ENCODE measurements around the gene SH3GL3. TPM values are rescaled to one million over a fixed set of nuclear protein-coding genes. Genes with fewer than 3 reads are reported as not detected.

Gene SH3GL3
- total RNA-seq, 2 experiments from 2014 or later: not detected

DNA sequence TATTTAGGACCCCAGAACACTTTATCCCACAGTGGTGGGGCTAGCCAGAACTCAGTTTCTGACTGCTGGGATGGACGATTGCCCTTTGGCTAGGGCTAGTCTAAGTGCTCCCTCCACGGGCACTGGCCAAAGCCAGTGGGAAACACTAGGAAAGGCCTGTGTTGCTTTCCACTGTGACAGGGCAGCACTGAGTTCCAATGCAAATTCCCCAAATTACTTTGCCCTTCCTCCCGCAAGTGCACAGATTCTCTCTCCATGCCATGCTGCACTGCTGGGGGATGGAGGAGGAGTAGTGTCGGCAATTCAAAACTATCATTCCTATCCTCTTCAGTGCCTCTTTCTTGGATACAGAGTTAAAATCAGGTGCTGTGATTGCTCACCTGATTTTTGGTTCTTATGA lies 100.0 kb downstream of the SH3GL3 start:
- TF ChIP-seq EZH2phosphoT487 (IDR thresholded peaks at IDR 0.05; ENCODE audit: borderline replicate concordance, low read depth, low read length): no peak
- TF ChIP-seq, protein P1, sequence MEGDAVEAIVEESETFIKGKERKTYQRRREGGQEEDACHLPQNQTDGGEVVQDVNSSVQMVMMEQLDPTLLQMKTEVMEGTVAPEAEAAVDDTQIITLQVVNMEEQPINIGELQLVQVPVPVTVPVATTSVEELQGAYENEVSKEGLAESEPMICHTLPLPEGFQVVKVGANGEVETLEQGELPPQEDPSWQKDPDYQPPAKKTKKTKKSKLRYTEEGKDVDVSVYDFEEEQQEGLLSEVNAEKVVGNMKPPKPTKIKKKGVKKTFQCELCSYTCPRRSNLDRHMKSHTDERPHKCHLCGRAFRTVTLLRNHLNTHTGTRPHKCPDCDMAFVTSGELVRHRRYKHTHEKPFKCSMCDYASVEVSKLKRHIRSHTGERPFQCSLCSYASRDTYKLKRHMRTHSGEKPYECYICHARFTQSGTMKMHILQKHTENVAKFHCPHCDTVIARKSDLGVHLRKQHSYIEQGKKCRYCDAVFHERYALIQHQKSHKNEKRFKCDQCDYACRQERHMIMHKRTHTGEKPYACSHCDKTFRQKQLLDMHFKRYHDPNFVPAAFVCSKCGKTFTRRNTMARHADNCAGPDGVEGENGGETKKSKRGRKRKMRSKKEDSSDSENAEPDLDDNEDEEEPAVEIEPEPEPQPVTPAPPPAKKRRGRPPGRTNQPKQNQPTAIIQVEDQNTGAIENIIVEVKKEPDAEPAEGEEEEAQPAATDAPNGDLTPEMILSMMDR (conservative IDR thresholded peaks at IDR 0.05; ENCODE audit: low read length): no peak
- H4K20me1 ChIP-seq (ENCODE audit: insufficient read depth, low read length): no peaks in the 10 kb centered on the region
- no TSS peak for BruUV-seq (replicated peaks)
- ChIA-PET POLR2A (no interaction called here), CTCF (ENCODE audit: unreplicated experiment) (no interaction called here)
- H3K4me3 ChIP-seq (ENCODE audit: low read depth, low read length, poor library complexity, severe bottlenecking): no peak overlapping the region
- intact Hi-C loops (cut with micrococcal nuclease; ENCODE audit: unreplicated experiment): no loop called here
- H3K36me3 ChIP-seq (ENCODE audit: insufficient read depth, low read length): no peaks in the 10 kb centered on the region
- no peak overlapping the region for H3K27ac ChIP-seq (ENCODE audit: low read depth, low read length, poor library complexity, severe bottlenecking)
- no peaks in the 10 kb centered on the region for H3K9me3 ChIP-seq (ENCODE audit: low read length)
- H3K79me2 ChIP-seq (ENCODE audit: insufficient read depth, low read depth, low read length): no peaks in the 10 kb centered on the region
- no peaks in the 10 kb centered on the region for H3K4me1 ChIP-seq (ENCODE audit: insufficient read depth, low read length, poor library complexity, severe bottlenecking)
- H3K4me2 ChIP-seq (ENCODE audit: low read length): no peak overlapping the region
- no peak for DNase-seq (ENCODE audit: low spot score)
- H3K9me2 ChIP-seq (ENCODE audit: insufficient read depth, low read length): no peaks in the 10 kb centered on the region
- H2AFZ ChIP-seq (ENCODE audit: low read length): no peak overlapping the region

DNA sequence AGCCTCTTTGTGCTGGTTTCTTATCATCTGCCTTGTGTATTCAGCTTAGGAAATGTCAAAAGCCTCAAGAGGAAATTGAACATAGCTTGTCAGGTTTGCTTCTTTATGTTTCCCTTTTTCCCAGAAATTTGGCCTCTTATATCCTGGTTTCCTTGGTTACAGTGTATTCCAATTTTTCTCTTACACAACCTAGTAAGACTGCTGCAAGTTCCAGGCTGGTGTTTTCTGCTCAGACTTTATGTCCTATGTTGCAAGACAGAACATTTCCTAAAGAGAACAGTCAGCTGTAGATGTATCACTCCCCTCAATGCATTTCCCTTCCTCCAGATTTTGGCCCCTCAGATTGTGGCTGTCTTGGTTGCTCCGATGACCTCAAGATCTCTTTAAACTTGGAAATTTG lies 102.5 kb downstream of the SH3GL3 start:
- intact Hi-C loops (cut with micrococcal nuclease; ENCODE audit: unreplicated experiment): no loop called here

DNA sequence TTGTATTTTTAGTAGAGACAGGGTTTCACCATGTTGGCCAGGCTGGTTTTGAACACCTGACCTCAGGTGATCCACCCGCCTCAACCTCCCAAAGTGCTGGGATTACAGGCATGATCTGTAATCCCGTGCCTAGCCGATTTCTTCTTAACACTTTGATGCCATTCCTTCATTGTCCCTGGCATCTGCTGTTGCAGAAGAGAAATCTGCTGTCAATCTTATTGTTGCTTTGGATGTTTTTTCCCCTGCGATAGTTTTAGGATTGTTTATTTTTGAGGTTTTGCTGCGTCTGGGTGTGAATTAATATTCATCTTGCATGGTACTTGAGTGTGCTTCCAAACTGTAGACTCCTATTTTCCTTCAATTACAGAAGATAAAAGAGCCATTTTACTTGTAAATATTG lies 107.4 kb downstream of the SH3GL3 start:
- TF ChIP-seq, protein P1 (conservative IDR thresholded peaks at IDR 0.05; ENCODE audit: low read length): no peak
- TF ChIP-seq EZH2phosphoT487 (IDR thresholded peaks at IDR 0.05; ENCODE audit: borderline replicate concordance, low read depth, low read length): no peak
- Histone ChIP-seq H4K20me1 (ENCODE audit: insufficient read depth, low read length) (no peaks in the 10 kb centered on the region), H3K4me3 (ENCODE audit: low read depth, low read length, poor library complexity, severe bottlenecking) (no peak overlapping the region), H3K27ac (ENCODE audit: low read depth, low read length, poor library complexity, severe bottlenecking) (no peak overlapping the region), H2AFZ (ENCODE audit: low read length) (no peak overlapping the region), H3K4me2 (ENCODE audit: low read length) (no peak overlapping the region), H3K9me3 (ENCODE audit: low read length) (no peaks in the 10 kb centered on the region), H3K4me1 (ENCODE audit: insufficient read depth, low read length, poor library complexity, severe bottlenecking) (no peaks in the 10 kb centered on the region), H3K9me2 (ENCODE audit: insufficient read depth, low read length) (no peaks in the 10 kb centered on the region), H3K36me3 (ENCODE audit: insufficient read depth, low read length) (no peaks in the 10 kb centered on the region), H3K79me2 (ENCODE audit: insufficient read depth, low read depth, low read length) (no peaks in the 10 kb centered on the region)
- intact Hi-C loops (cut with micrococcal nuclease; ENCODE audit: unreplicated experiment): no loop called here
- CTCF ChIA-PET (ENCODE audit: unreplicated experiment): no interaction called here
- POLR2A ChIA-PET: no interaction called here
- DNase-seq (ENCODE audit: low spot score): no peak
- no TSS peak for BruUV-seq (replicated peaks)

More for the DNA sequence above, 102.5 kb downstream of the SH3GL3 start:
- no peak overlapping the region for H3K27ac ChIP-seq (ENCODE audit: low read depth, low read length, poor library complexity, severe bottlenecking)
- no peak overlapping the region for H2AFZ ChIP-seq (ENCODE audit: low read length)
- H3K4me1 ChIP-seq (ENCODE audit: insufficient read depth, low read length, poor library complexity, severe bottlenecking): no peaks in the 10 kb centered on the region
- ChIA-PET CTCF (ENCODE audit: unreplicated experiment) (no interaction called here), POLR2A (no interaction called here)
- no peak for DNase-seq (ENCODE audit: low spot score)
- H3K9me2 ChIP-seq (ENCODE audit: insufficient read depth, low read length): no peaks in the 10 kb centered on the region
- H3K9me3 ChIP-seq (ENCODE audit: low read length): no peaks in the 10 kb centered on the region
- H3K79me2 ChIP-seq (ENCODE audit: insufficient read depth, low read depth, low read length): no peaks in the 10 kb centered on the region
- no peak overlapping the region for H3K4me2 ChIP-seq (ENCODE audit: low read length)
- no TSS peak for BruUV-seq (replicated peaks)
- H3K36me3 ChIP-seq (ENCODE audit: insufficient read depth, low read length): no peaks in the 10 kb centered on the region
- no peaks in the 10 kb centered on the region for H4K20me1 ChIP-seq (ENCODE audit: insufficient read depth, low read length)
- no peak overlapping the region for H3K4me3 ChIP-seq (ENCODE audit: low read depth, low read length, poor library complexity, severe bottlenecking)
- no peak for TF ChIP-seq EZH2phosphoT487 (IDR thresholded peaks at IDR 0.05; ENCODE audit: borderline replicate concordance, low read depth, low read length)
- TF ChIP-seq, protein P1 (conservative IDR thresholded peaks at IDR 0.05; ENCODE audit: low read length): no peak

Measured in OCI-LY7 (cell line).